Measurements from ENCODE around the gene CHRNG.

CHRNG gene

DNA sequence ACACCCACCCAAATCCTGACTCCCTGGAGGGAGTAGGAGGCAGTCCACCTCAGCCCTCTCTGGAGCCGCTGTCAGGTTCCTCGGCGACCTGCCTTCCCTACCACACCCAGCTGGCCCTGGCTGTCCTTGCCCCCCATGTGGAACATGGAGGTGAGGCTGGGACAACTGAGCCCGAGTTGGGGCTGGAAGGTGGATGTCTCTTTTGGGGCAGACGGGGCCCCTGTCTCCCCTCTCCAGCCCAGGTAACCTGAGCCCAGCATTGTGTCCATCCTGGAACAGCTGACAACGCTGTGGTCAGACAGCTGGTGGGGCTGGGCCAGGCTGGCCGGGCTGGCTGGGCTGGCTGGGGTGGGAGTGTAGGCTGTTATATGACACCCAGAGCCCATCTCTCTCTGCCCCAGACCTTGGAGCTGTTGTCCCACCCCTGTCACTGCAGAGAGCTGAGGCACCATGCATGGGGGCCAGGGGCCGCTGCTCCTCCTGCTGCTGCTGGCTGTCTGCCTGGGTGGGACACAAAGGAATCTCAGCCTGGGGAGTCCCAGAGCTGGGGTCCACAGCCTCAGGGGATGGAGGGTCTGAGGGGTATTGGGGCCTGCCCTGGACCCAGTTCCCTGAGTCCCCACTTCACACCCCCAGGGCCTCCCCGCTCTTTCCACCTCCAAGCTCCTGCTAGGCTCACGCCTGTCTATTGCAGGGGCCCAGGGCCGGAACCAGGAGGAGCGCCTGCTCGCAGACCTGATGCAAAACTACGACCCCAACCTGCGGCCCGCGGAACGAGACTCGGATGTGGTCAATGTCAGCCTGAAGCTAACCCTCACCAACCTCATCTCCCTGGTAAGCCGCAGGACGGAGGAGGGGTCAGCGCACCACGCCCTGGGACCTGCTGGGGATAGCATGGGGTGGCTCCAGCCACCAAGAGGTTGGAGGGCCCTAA lies at the start of gene CHRNG:
TSS of gene CHRNG (plus strand) at position 395 of the 934 bp plus-strand sequence. CDS start at position 451, 56 bp downstream.
- DNase-seq (ENCODE audit: low read depth in 2 of 2), result no peak

DNA sequence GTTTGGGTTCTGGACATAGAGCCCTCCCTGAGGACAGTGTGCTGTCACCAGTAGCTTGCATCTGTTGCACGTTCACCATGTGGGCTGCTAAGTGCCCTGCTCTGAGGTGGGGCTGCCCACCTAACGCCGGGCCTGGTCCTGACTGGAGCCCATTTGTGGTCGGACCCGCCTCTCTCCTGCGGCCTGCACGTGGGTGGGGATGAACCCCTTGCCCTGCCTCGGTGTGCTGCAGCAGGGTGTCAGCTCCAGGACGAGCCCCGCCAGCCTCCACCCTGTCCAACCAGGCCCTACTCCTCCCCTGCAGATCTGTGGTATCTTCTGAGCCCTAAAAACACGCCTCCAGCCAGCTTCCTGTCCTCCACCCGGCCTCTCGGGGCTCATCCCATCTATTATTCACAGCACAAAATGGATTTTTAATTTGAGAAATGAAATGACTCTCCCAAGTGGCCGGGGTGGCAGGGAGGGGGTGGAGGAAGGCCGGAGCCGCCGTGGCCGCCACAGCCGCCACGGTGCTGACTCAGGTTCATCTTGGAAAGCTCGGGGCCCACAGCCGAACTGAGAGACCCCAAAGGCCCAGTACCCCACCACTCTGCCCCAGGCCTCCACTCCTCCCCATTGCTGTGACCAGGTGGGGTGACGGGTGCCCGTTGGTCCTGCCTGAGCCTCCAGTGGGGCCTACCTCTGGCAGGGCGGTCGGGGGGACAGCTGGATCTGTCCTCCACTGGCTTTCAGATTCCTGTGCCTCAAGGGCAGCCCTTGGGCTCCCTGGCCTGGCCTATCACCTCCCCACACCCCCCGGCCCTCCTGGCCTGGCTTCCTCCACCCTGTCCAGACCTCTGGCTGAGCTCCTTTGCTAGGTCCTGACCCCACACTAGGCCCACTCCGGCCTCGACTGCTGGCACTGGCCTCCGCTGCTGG lies 49.0 kb upstream of the CHRNG start:
- DNase-seq (ENCODE audit: low read depth in 2 of 2), result no peak

GRCh38 chr2:232491139-232491780 lies 48.2 kb upstream of the CHRNG start:
- no peak for DNase-seq (ENCODE audit: low read depth in 2 of 2)

DNA sequence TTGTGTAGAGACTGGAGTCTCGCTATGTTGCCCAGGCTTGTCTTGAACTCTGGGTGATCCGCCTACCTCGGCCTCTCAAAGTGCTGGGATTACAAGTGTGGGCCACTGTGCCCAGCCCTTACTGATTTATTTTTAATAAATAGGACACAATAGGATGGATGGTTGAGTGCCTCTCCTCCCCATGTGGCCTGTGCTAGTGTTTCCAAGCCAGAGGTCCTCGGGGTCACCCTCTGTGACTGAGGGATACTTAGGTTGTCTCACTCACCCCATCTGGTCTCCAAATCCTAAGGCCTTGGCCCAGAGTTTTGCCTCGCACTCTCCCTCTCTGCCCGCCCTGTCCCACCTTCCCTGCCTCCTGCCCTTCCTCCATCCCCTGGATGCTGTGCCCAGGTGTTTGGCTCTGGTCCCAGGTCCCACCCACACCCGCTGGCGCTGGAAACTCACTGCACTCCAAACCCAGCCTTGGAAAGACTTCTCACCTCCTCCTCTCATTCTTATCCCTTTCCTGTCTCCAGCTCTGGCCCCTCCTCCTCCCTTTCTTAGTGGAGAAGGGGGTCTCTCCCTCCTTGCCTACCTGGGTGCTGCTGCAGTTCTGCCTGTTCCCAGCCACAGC lies 47.1 kb upstream of the CHRNG start:
- no peak for DNase-seq (ENCODE audit: low read depth in 2 of 2)

DNA sequence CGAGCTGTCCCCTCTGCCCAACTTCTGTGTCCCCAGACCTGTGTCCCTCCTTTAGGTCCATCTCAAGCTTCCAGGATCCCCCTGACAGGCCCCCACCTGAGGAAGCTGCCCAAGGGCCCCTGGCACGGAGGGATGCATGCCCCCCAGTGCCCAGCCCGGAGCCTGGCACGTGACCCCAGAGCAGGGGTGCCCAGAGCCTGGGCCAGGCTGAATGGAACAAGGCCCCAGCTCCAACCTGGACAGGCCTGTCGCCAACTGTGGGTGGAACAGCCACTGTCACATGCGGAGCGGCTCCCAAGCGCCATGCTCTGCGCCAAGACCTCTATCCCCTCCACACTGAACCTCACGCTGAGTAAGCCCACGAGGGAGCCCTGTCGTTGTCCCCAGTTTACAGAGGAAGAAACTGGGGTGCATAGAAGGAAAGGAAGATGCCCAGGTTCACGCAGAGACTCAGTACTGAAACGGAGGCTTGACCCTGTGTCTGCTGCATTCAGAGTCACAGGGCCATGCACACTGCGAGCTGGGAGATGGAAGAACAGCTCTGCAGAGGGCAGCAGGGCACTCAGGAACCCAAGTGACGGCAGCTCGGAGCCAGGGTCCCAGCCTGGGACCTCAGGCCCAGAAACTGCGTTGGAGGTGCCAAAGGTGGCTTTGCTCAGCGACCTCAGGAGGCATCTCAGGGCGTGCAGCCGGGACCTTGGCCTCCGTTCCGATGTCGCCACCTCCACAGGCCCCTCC lies 46.4 kb upstream of the CHRNG start:
- no peak for DNase-seq (ENCODE audit: low read depth in 2 of 2)

DNA sequence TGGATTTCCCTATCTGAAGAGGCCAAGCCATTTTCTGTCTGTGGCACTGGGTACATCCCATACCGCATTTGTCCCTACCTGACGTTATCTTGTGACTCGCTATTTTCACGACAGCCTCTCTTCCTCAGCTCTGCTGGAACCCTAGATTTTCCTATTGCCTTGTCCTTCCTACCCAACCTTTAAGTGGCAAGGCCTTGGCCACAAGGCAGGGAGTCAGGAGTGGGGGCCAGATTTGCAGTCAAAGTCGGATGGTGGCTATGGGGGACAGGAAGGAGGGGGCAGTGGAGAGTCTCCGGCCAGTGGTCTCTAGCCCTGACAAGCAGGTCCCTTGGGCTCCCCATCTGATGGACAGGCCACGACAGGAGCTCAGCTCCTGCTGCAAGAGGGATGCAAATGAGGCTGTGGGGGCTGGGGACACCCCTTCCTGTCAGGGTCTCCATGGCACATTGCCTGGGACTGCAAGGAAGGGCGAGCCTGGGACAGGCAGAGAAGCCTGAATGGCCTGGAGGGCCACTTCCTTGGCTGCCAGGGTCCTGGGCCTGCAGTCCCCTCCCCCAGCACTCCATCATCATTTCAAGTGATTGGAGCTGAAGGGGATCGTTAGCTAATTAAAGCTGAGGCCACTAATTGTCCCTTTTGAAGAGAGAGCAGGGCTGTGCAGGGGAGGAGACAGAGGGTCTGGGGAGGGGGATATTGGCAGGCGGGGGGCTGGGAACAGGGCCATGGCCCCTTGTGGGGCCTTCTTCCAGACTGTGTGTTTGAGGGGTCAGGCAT lies 45.6 kb upstream of the CHRNG start:
- DNase-seq (ENCODE audit: low read depth in 2 of 2), result no peak

DNA sequence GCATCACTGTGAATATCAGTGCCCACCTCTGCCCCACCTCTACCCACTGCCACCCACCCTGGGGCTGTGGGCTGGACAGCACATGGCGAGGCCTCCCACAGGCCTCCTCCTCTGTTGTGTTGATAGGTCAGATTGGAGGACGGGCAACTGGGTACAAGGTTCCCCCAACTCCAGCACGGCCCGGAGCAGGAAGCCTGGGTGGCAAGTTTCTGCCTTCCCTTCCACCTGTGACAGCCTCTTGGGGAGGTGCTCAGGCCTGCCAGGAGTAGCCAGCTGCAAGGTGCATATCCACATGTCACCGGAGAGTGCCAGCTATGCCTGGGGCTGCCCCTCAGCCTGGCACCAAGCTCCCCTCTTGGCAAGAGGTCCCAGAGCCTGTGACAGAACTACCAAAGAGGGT lies 45.0 kb upstream of the CHRNG start:
- no peak for DNase-seq (ENCODE audit: low read depth in 2 of 2)

- no peak for DNase-seq (ENCODE audit: low read depth in 2 of 2)
Observed at GRCh38 chr2:232495292-232495691, 44.2 kb upstream of the CHRNG start.

- no peak for DNase-seq (ENCODE audit: low read depth in 2 of 2)
Observed at GRCh38 chr2:232496501-232497270, 42.8 kb upstream of the CHRNG start.

DNA sequence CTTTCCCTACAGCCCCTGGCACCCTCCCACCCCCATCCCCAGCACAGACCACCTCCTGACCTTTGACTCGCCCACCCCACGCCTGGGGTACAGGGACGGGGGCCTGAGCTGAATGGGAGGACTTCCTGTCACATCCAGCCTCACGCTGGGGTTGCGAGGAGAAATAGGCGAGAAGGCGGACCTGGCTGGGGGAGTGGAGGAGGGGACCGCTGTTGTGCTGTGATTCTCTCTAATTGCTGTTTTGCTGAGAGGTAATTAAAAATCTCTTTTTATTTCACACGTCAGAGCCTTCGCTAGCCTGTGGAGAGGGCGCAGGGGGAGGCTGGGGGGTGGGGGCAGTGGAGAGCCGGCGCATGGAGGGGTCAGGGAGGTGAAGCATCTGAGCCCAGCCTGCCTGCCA lies 42.1 kb upstream of the CHRNG start:
- DNase-seq (ENCODE audit: low read depth in 2 of 2), result no peak

- DNase-seq (ENCODE audit: low read depth in 2 of 2), result no peak
Observed at GRCh38 chr2:232498452-232498851, 41.0 kb upstream of the CHRNG start.

DNA sequence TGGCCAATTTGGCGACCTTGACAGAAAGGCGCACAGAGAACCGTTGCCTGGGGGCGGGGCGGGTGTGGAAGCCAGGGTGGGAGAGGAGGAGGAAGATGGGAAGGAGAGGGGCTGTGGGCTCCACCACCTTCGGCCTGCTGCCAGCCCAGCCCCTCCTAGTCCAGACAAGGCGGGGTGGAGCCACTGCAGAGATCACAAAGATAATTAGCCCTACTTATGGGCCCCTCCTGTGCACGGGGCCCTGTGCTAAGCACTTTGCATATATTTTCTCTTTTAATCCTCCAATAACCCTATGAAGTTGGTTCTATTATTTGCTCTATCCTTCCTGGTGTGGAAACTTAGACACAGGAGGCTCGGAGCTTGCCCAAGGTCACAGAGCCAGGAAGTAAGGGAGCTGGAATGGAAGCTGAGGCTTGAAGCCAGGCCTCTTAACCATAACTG lies 38.1 kb upstream of the CHRNG start:
- no peak for DNase-seq (ENCODE audit: low read depth in 2 of 2)

DNA sequence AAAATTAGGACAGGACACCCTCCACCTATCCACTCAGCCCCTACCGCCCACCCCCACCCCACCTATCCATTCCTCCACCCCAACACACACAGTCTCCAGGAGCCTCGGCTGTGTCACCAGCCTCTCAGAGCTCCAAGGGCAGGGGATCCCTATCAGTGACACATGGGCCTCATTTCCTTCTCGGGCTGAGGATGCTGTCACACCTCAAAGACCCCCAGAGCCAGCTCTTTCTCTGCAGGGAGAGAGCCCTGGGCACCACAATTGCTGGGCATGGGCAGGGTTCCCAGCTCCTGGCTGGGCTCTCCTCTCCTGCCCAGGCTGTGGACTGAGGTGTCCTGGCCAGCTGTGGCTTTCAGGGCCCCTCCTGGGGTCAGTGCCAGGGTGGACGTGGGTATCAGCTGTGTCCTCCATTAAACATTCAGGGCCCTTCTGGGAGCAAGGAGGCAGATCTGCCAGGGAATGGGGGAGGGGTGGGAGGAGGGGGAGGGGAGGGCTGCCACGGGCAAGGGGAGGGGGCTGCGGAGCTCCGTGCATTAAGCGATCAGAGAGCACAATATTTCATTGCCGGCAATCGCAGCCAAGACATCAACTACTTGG lies 37.6 kb upstream of the CHRNG start:
- no peak for DNase-seq (ENCODE audit: low read depth in 2 of 2)

GRCh38 chr2:232502511-232502910 lies 37.0 kb upstream of the CHRNG start:
- DNase-seq (ENCODE audit: low read depth in 2 of 2), result no peak

GRCh38 chr2:232502911-232503808 lies 36.3 kb upstream of the CHRNG start:
- no peak for DNase-seq (ENCODE audit: low read depth in 2 of 2)

GRCh38 chr2:232503809-232504323 lies 35.6 kb upstream of the CHRNG start:
- no peak for DNase-seq (ENCODE audit: low read depth in 2 of 2)

DNA sequence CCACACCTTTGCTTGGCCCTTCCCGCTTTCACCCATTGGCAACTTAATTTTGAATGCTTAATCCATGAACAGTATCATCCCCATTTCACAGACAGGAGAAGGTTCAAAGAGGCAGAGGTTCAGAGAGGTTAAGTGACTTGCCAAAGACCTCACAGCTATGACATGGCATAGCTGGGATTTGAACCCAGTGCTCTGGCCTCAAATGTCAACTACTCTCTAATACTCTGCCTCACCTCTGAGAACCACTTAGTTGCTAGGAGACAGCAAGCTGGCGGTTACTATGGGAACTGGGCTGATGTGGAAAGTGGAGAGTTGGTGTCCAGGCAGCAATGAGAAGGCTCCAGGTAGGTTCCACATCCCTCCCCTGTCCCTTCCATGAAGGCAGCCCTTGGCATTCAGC lies 35.1 kb upstream of the CHRNG start:
- DNase-seq (ENCODE audit: low read depth in 2 of 2), result no peak

DNA sequence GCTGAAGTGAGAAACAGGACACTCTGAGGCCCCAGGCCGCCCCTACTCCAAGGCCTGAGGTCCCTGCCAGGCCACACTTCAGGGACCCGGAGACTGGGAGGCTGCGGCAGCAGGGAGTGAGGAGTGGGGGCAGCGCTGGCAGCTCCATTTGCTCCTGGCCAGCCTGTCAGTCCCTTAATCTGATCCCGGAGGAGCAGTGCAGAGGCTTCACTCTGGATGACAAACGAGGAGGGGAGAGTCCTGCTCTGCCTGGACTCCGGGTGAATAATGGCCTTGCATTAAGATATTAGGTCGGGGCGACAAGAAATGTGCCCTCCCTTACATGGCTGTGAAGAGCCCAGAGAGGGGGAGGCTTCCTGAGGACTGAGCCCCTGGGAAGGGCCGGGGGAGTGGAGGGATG lies 33.6 kb upstream of the CHRNG start:
- DNase-seq (ENCODE audit: low read depth in 2 of 2), result no peak
